Measurements from ENCODE around the gene PRPF40A.

The PRPF40A gene

GRCh38 chr2:152620208-152620607 lies 97.1 kb downstream of the PRPF40A start:
- DNase-seq (ENCODE audit: low read depth in 1 of 2, low spot score in 1 of 2), result no peak
- H3K4me3 ChIP-seq (replicated peaks; ENCODE audit: insufficient read depth, low read length), result no peak overlapping the region
- TF ChIP-seq CTCF (IDR thresholded peaks at IDR 0.05; ENCODE audit: insufficient read depth, low read length) (no peak), SPI1 (IDR thresholded peaks at IDR 0.05; ENCODE audit: borderline replicate concordance, low read depth) (peak; percentile 19; the same call in 1 of the 2 replicates)
- H3K27ac ChIP-seq (replicated peaks), result no peak overlapping the region
- no peaks in the 10 kb centered on the region for H3K27me3 ChIP-seq (ENCODE audit: insufficient read depth, poor library complexity, severe bottlenecking)

GRCh38 chr2:152618193-152618564 lies 99.1 kb downstream of the PRPF40A start:
- no peak for DNase-seq (ENCODE audit: low read depth in 1 of 2, low spot score in 1 of 2)
- TF ChIP-seq POLR2AphosphoS5 (IDR thresholded peaks at IDR 0.05; ENCODE audit: low read depth), result no peak
- no peak for TF ChIP-seq CTCF (IDR thresholded peaks at IDR 0.05; ENCODE audit: insufficient read depth, low read length)
- TF ChIP-seq SPI1 (IDR thresholded peaks at IDR 0.05; ENCODE audit: borderline replicate concordance, low read depth), result no peak
- TF ChIP-seq REST (IDR thresholded peaks at IDR 0.05; ENCODE audit: insufficient replicate concordance, low read depth), result no peak
- no peak for TF ChIP-seq GABPA (IDR thresholded peaks at IDR 0.05; ENCODE audit: low read depth)
- no peak overlapping the region for H3K27ac ChIP-seq (replicated peaks)
- no peaks in the 10 kb centered on the region for H3K27me3 ChIP-seq (ENCODE audit: insufficient read depth, poor library complexity, severe bottlenecking)
- no peak overlapping the region for H3K4me3 ChIP-seq (replicated peaks; ENCODE audit: insufficient read depth, low read length)

- H3K4me3 ChIP-seq (replicated peaks; ENCODE audit: insufficient read depth, low read length), result no peak overlapping the region
- H3K27me3 ChIP-seq (ENCODE audit: insufficient read depth, poor library complexity, severe bottlenecking), result no peaks in the 10 kb centered on the region
- no peak for TF ChIP-seq REST (IDR thresholded peaks at IDR 0.05; ENCODE audit: insufficient replicate concordance, low read depth)
- no peak for TF ChIP-seq GABPA (IDR thresholded peaks at IDR 0.05; ENCODE audit: low read depth)
- no peak for TF ChIP-seq SPI1 (IDR thresholded peaks at IDR 0.05; ENCODE audit: borderline replicate concordance, low read depth)
- no peak for TF ChIP-seq CTCF (IDR thresholded peaks at IDR 0.05; ENCODE audit: insufficient read depth, low read length)
- no peak for TF ChIP-seq POLR2AphosphoS5 (IDR thresholded peaks at IDR 0.05; ENCODE audit: low read depth)
- no peak overlapping the region for H3K27ac ChIP-seq (replicated peaks)
- no peak for DNase-seq (ENCODE audit: low read depth in 1 of 2, low spot score in 1 of 2)
These were observed 99.6 kb downstream of the PRPF40A start for GRCh38 chr2:152617456-152618192.

- TF ChIP-seq REST (IDR thresholded peaks at IDR 0.05; ENCODE audit: insufficient replicate concordance, low read depth) (no peak), CTCF (IDR thresholded peaks at IDR 0.05; ENCODE audit: insufficient read depth, low read length) (no peak), POLR2AphosphoS5 (IDR thresholded peaks at IDR 0.05; ENCODE audit: low read depth) (no peak), GABPA (IDR thresholded peaks at IDR 0.05; ENCODE audit: low read depth) (no peak), SPI1 (IDR thresholded peaks at IDR 0.05; ENCODE audit: borderline replicate concordance, low read depth) (no peak)
- DNase-seq (ENCODE audit: low read depth in 1 of 2, low spot score in 1 of 2), result no peak
- Histone ChIP-seq H3K27ac (replicated peaks) (no peak overlapping the region), H3K4me3 (replicated peaks; ENCODE audit: insufficient read depth, low read length) (no peak overlapping the region), H3K27me3 (ENCODE audit: insufficient read depth, poor library complexity, severe bottlenecking) (no peaks in the 10 kb centered on the region)
These were observed 102.1 kb downstream of the PRPF40A start for GRCh38 chr2:152615177-152615576.
